Skin epidermis (tissue), 12 donors: ENCODE results near the gene LDB3.
"Not testable (repeated sequence)": the region's sequence is repeated elsewhere in the genome, so short reads cannot be mapped to it uniquely, and the experiment has no call there.

Experiments
- H3K27ac ChIP-seq, 21 experiments: fragments of 200-600 bp; sonication (generic) in 11 of 21; one replicate each; pipeline ENCODE4 v1.5.0; 2020; ENCODE audit warnings: mild to moderate bottlenecking in 3 of 21, inconsistent platforms in 2 of 21, moderate library complexity in 2 of 21
- H3K4me3 ChIP-seq, 7 experiments: fragments of 200-600 bp; sonication (generic) in 2 of 7; one replicate each; pipeline ENCODE4 v1.5.0; 2020; ENCODE audit warnings: inconsistent platforms in 2 of 7, mild to moderate bottlenecking in 2 of 7, moderate library complexity in 1 of 7

Gene LDB3

DNA sequence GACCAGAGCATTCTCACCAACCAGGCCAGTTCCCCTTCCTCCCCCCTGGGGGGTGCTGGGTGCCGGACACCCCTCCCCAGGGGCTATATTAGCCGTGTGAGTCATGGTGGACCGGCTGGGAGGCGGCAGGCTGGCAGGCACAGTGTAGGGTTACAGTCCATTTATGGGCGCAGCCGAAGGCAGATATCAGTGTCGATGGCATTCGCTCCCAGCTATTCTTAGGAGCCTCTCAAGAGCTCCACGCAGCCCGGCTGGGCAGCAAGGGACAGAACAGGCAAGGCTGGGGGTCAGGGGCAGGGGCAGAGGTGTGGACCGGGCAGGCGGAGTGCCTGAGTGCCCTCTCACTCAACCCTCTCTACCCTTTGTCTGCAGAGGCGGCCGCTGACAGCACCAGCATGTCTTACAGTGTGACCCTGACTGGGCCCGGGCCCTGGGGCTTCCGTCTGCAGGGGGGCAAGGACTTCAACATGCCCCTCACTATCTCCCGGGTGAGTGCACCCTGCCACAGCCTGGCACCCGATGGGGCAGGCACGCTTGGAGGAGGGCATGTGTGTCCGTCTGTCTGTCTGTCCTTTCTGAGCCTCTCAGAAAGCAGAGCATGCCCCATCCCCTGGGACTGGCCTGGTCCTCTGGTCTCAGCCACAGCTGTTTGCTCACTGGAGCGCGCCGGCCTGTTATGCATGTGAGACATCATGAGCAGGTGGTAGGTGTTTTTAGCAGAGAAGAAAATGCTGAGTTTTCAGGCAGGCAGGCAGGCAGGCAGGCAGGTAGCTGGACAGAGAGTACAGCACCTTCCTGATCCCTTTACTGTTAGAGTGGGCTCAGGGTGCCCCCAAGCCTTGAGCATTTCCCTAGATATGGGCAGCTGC, at the start of gene LDB3:
Gene LDB3, plus strand, starts transcription at position 215 of the 869 bp plus-strand sequence. Its CDS starts 181 bp downstream, at position 396.
- H3K27ac ChIP-seq = peak within 1 kb of the TSS in 2 of 21 experiments; percentile 28 to 55
- H3K4me3 ChIP-seq = no peak within 1 kb of the TSS

DNA sequence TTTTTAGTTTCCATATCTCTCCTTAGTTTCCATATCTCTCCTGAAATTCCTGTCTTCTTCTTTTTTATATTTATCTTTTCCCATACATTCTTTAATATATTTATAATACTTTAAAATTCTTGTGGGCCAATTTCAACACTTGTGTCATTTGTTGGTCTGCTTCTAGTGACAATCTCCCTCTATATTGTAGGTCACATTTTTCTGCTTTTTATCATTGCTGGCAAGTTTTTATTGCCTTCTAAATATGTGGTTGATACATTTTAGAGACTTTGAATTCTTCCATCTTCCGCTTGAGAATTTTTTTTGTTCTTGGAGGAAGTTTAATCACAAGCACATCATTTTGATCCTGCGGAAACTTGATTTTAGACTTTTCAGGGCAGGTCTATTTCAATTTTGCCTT, 40.0 kb upstream of the LDB3 start:
- no peak overlapping the region for H3K27ac ChIP-seq
- H3K4me3 ChIP-seq = no peak overlapping the region

- H3K27ac ChIP-seq = no peak overlapping the region
- H3K4me3 ChIP-seq = no peak overlapping the region
These were observed 38.2 kb upstream of the LDB3 start for GRCh38 chr10:86630079-86630478.

- Histone ChIP-seq H3K4me3 (peak overlapping the region in 6 of 7 experiments; percentile 5 to 35 (median 21)), H3K27ac (peak overlapping the region in 1 of 21 experiments; percentile 33)
These were observed 36.1 kb upstream of the LDB3 start for GRCh38 chr10:86632009-86632800.

- no peak overlapping the region for H3K27ac ChIP-seq
These were observed 35.4 kb upstream of the LDB3 start for GRCh38 chr10:86632951-86633350.

DNA sequence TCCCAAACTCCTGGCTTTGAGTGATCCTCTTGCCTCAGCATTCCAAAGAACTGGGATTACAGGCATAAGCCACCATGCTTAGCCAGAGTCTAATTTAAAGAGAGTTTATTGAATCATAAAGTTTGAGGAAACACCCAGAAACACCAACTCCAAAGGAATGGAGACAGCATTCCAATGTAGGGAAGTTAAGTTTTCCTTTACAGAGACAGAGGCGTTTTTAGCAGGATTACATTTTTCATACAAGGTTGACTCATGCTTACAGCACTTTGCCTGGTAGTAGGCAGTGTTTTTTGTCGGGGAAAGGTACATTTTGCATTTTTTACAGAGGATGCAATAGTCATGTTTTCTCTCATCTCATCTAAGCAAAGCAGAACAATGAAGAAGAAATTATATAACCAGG, 32.9 kb upstream of the LDB3 start:
- H3K4me3 ChIP-seq = no peak overlapping the region
- no peak overlapping the region for H3K27ac ChIP-seq

More at GRCh38 chr10:86632951-86633350, 35.4 kb upstream of the LDB3 start:
- no peak overlapping the region for H3K4me3 ChIP-seq

DNA sequence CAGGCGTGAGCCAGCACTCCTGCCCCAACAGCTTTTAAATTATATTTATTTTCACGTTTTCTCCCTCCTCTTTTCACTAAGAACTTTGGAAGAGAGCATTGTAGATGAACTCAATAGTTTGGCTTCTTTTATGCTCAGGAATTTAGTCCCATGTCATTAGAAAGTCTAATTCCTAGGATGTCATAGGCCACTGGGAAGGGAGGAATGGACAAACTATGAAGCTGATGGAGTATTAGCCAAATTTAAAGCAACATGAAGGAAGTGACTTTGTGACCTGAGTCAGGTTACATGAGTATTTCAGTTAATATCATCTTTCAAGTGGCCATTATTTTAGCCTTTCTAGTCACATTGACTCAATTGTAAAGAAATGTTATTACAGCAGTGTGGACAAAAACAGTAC, 32.0 kb upstream of the LDB3 start:
- H3K4me3 ChIP-seq = no peak overlapping the region
- H3K27ac ChIP-seq = no peak overlapping the region

GRCh38 chr10:86642021-86642420, 26.3 kb upstream of the LDB3 start:
- H3K27ac ChIP-seq = no peak overlapping the region

GRCh38 chr10:86642499-86642898, 25.8 kb upstream of the LDB3 start:
- H3K4me3 ChIP-seq = no peak overlapping the region

More at GRCh38 chr10:86642021-86642420, 26.3 kb upstream of the LDB3 start:
- no peak overlapping the region for H3K4me3 ChIP-seq

DNA sequence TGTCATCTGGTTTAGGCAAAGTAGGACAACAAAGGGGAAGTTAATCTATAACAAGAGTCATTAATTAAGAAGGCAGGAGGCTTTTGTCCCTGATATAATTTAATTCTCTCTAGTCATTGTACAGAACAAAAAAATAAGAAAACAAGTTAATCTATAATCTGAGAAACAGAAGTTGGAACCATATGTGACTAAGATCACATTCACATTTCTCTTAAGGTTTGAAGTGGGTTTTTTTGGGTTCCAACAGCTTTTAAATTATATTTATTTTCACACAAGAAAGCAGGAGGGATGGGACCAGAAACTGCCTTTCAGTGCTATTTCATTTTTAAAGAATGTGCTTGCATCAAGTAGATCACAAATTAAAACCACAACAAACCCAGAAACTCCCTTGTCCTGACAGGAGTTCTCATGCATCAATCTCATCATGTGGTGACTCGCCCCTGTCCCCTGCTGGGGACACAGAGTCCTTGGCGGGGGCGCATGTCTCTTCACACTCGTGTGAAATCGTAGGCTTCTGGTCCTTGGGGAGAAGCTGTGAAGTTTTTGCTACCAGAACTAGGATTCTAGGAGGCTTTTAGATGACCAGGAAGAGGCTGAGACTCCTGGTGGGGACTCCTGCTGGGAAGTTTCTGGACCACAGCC, 24.0 kb upstream of the LDB3 start:
- Histone ChIP-seq H3K4me3 (no peak overlapping the region), H3K27ac (peak overlapping the region in 14 of 21 experiments; percentile 4 to 82 (median 67))

More at GRCh38 chr10:86642499-86642898, 25.8 kb upstream of the LDB3 start:
- peak overlapping the region in 4 of 21 experiments; percentile 23 to 80 (median 69) for H3K27ac ChIP-seq

DNA sequence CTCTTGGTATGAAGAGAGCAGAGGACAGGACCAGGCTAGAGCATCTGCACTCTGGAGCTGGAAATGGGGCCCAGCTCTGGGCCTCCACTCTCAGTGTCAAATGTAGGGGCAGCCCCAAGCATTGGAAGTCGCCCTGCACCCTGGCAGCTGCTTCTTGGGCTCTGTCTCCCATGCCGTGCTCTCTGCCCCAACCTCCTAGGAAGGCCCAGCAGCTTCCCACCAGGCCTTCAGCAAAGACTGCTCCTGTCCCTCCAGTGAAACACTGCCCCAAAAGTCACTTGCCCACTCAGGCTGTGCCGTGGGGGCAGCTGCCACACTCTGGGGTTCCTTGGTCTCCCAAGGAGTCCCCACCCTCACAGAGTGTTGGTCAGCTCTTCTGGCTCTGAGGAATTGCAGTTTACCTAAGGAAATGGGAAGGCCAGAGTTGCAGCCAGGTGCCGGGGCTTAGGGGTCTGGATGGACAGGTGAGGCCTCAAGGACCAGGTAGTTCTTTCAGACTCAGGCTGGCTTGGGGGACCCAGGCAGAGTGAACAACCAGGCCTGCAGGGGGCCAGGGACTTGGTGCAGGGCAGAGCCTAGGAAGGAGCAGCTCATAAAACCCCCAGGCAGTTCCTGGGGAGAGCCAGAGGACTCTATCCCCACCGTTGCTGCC, 23.4 kb upstream of the LDB3 start:
- Histone ChIP-seq H3K4me3 (no peak overlapping the region), H3K27ac (peak overlapping the region in 15 of 21 experiments; percentile 4 to 82 (median 64))

GRCh38 chr10:86645621-86646165, 22.6 kb upstream of the LDB3 start:
- H3K4me3 ChIP-seq = not testable (repeated sequence)
- peak overlapping the region in 4 of 21 experiments; percentile 73 to 82 (median 80) for H3K27ac ChIP-seq

GRCh38 chr10:86646532-86646931, 21.8 kb upstream of the LDB3 start:
- H3K4me3 ChIP-seq = no peak overlapping the region
- peak overlapping the region in 1 of 21 experiments; percentile 39 for H3K27ac ChIP-seq

GRCh38 chr10:86646933-86647332, 21.4 kb upstream of the LDB3 start:
- Histone ChIP-seq H3K4me3 (no peak overlapping the region), H3K27ac (peak overlapping the region in 2 of 21 experiments; percentile 16 to 39)

- peak overlapping the region in 3 of 21 experiments; percentile 16 to 57 (median 39) for H3K27ac ChIP-seq
- no peak overlapping the region for H3K4me3 ChIP-seq
These were observed 20.3 kb upstream of the LDB3 start for GRCh38 chr10:86647773-86648703.

DNA sequence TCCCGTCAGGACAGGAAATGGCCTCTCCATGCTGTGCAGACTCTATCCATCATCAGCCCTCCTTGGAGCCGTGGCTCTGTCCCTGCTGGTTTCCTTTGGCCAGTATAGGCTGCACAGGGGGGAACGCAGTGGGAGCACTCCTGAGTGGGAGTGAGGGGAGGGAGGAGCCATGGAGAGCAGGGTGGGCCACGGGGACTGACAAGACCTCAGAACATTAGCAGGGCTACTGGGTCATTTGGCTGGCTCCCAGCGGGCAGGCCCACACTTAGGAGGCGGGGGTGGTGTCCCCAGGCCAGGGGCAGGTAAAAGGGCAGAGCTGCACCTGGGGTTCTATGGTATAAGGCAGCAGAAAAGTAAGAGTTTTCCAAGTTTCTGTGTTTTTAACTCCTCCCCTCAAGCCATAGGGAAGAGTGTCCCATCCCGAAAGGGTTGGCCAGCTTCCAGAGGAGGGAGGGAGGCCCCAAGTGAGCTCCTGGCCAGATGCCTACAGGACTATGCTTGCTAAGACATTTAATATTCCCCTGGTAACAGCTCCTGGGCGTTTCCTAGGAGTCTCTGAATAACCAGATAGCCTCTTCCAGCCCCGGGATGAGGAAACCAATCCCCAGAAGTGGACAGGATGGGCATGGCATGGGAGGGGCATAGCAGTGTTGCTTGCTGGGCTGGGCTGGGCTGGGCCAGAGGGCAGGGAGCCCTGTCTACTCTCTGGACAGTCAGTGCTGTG, 19.4 kb upstream of the LDB3 start:
- Histone ChIP-seq H3K4me3 (no peak overlapping the region), H3K27ac (peak overlapping the region in 1 of 21 experiments; percentile 57)

DNA sequence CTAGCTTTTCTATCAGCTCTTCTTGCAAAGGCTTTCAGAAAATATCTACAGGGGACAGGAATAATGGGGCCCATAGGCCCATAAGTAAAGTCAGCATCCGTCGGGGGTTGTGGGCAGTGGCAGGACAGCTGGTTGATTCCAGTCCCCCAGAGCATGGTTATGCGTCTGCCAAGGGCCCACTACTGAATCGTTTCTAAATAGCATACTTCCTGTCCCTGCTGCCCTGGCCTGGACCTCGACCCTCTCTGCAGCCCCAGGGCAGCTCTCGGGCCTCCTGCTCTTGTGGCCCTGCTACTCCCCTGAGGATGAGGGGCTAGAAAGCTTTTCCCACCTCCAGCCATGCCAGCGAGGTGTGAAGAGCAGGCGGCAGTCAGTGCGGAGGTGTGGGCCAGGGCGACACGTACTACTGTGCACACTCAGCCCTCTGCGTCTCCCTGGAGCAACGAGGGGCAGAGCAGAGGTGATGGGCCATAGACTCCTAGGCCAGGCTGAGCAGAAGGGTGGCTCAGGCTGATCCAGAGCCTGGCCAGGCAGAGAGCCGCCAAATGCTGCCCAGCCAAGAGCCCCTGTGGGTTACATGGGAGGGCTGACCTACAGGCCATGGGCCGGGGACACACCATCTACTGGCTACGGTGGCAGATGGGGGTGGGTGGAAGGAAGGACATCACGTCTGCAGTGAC, 18.7 kb upstream of the LDB3 start:
- H3K4me3 ChIP-seq = no peak overlapping the region
- H3K27ac ChIP-seq = no peak overlapping the region
